ENCODE results near the gene STRIP2.
A peak's percentile ranks its signal among the peaks of the same experiment; 100 is the strongest.

The STRIP2 gene

GRCh38 chr7:129388333-129389098 is 45.7 kb upstream of the STRIP2 start:
- no peaks in the 10 kb centered on the region for H3K27me3 Mint-ChIP-seq (ENCODE audit: low read depth)
- H3K36me3 Mint-ChIP-seq (ENCODE audit: low read depth) = peaks cover 6% of the 10 kb centered on the region
- TF ChIP-seq CTCF (IDR thresholded peaks at IDR 0.05; ENCODE audit: unreplicated experiment in 3 of 3) = no peak
- H3K4me3 Mint-ChIP-seq = no peak overlapping the region
- H3K4me1 Mint-ChIP-seq = peaks cover 6% of the 10 kb centered on the region
- H3K9me3 Mint-ChIP-seq = no peaks in the 10 kb centered on the region
- H3K27ac Mint-ChIP-seq = no peak overlapping the region

GRCh38 chr7:129389829-129390228 is 44.4 kb upstream of the STRIP2 start:
- peaks cover 13% of the 10 kb centered on the region for H3K36me3 Mint-ChIP-seq (ENCODE audit: low read depth)
- H3K27ac Mint-ChIP-seq = no peak overlapping the region
- no peaks in the 10 kb centered on the region for H3K27me3 Mint-ChIP-seq (ENCODE audit: low read depth)
- H3K4me3 Mint-ChIP-seq = no peak overlapping the region
- no peak for TF ChIP-seq CTCF (IDR thresholded peaks at IDR 0.05; ENCODE audit: unreplicated experiment in 3 of 3)
- H3K4me1 Mint-ChIP-seq = peaks cover 6% of the 10 kb centered on the region
- no peaks in the 10 kb centered on the region for H3K9me3 Mint-ChIP-seq

- no peak for TF ChIP-seq CTCF (IDR thresholded peaks at IDR 0.05; ENCODE audit: unreplicated experiment in 3 of 3)
- Mint-ChIP-seq H3K27me3 (ENCODE audit: low read depth) (no peaks in the 10 kb centered on the region), H3K9me3 (no peaks in the 10 kb centered on the region), H3K27ac (no peak overlapping the region), H3K4me3 (no peak overlapping the region), H3K36me3 (ENCODE audit: low read depth) (peaks cover 15% of the 10 kb centered on the region), H3K4me1 (peaks cover 6% of the 10 kb centered on the region)
Observed at GRCh38 chr7:129390314-129390713, 43.9 kb upstream of the STRIP2 start.

GRCh38 chr7:129391546-129392171 is 42.6 kb upstream of the STRIP2 start:
- Mint-ChIP-seq H3K9me3 (no peaks in the 10 kb centered on the region), H3K4me1 (peaks cover 6% of the 10 kb centered on the region), H3K4me3 (no peak overlapping the region), H3K36me3 (ENCODE audit: low read depth) (peaks cover 15% of the 10 kb centered on the region), H3K27me3 (ENCODE audit: low read depth) (no peaks in the 10 kb centered on the region), H3K27ac (peak overlapping the region in 2 of 3 experiments; percentile 10 to 20)
- TF ChIP-seq CTCF (IDR thresholded peaks at IDR 0.05; ENCODE audit: unreplicated experiment in 3 of 3) = no peak

GRCh38 chr7:129393255-129393654 is 41.0 kb upstream of the STRIP2 start:
- Mint-ChIP-seq H3K27me3 (ENCODE audit: low read depth) (no peaks in the 10 kb centered on the region), H3K36me3 (ENCODE audit: low read depth) (peaks cover 15% of the 10 kb centered on the region), H3K4me3 (no peak overlapping the region), H3K27ac (no peak overlapping the region), H3K9me3 (no peaks in the 10 kb centered on the region), H3K4me1 (peaks cover 6% of the 10 kb centered on the region)
- no peak for TF ChIP-seq CTCF (IDR thresholded peaks at IDR 0.05; ENCODE audit: unreplicated experiment in 3 of 3)

- H3K9me3 Mint-ChIP-seq = no peaks in the 10 kb centered on the region
- H3K27ac Mint-ChIP-seq = no peak overlapping the region
- no peak overlapping the region for H3K4me3 Mint-ChIP-seq
- H3K27me3 Mint-ChIP-seq (ENCODE audit: low read depth) = no peaks in the 10 kb centered on the region
- TF ChIP-seq CTCF (IDR thresholded peaks at IDR 0.05; ENCODE audit: unreplicated experiment in 3 of 3) = no peak
- H3K36me3 Mint-ChIP-seq (ENCODE audit: low read depth) = peaks cover 15% of the 10 kb centered on the region
- H3K4me1 Mint-ChIP-seq = peaks cover 6% of the 10 kb centered on the region
Observed at GRCh38 chr7:129394101-129394500, 40.1 kb upstream of the STRIP2 start.
